Liver (tissue), 9 donors: ENCODE measurements around the gene ZNF488. TPM values are rescaled to one million over a fixed set of nuclear protein-coding genes. Genes with fewer than 3 reads are reported as not detected.

Experiments
- DNase-seq: peaks from one replicate; pipeline ENCODE4 v3.0.0-alpha.2; 2017; ENCODE audit warnings: low spot score
- H3K27ac ChIP-seq, 2 donors: one replicate each; pipeline ENCODE4 v1.7.0; 2013; ENCODE audit warnings: inconsistent platforms in 2 of 2, low read length in 2 of 2, control low read depth in 1 of 2, low read depth in 1 of 2, mild to moderate bottlenecking in 1 of 2
- H3K27me3 ChIP-seq, 4 donors: one replicate each; pipeline versions ENCODE4 v1.6.1 to v1.7.0; 2013; ENCODE audit warnings: low read length in 3 of 4, inconsistent platforms in 1 of 4, mild to moderate bottlenecking in 1 of 4, moderate library complexity in 1 of 4; ENCODE audit not compliant: control insufficient read depth in 4 of 4, insufficient read depth in 4 of 4
- H3K36me3 ChIP-seq, 4 donors: one replicate each; pipeline versions ENCODE4 v1.6.1 to v1.7.0; 2013; ENCODE audit warnings: low read length in 3 of 4, mild to moderate bottlenecking in 3 of 4, low read depth in 1 of 4, moderate library complexity in 1 of 4; ENCODE audit not compliant: control insufficient read depth in 4 of 4, insufficient read depth in 3 of 4
- H3K4me1 ChIP-seq, 4 donors: one replicate each; pipeline versions ENCODE4 v1.6.1 to v1.7.0; 2013; ENCODE audit warnings: low read length in 3 of 4, mild to moderate bottlenecking in 3 of 4, moderate library complexity in 1 of 4; ENCODE audit not compliant: control insufficient read depth in 4 of 4, insufficient read depth in 4 of 4
- H3K4me3 ChIP-seq, 3 donors: one replicate each; pipeline versions ENCODE4 v1.6.1 to v1.7.0; 2013; ENCODE audit warnings: low read length in 3 of 3, control low read depth in 1 of 3, low read depth in 1 of 3, mild to moderate bottlenecking in 1 of 3
- H3K9ac ChIP-seq, 2 donors: one replicate each; pipeline ENCODE4 v1.7.0; 2013; ENCODE audit warnings: low read length in 2 of 2, mild to moderate bottlenecking in 2 of 2, moderate library complexity in 2 of 2, control low read depth in 1 of 2, low read depth in 1 of 2
- H3K9me3 ChIP-seq, 4 donors: one replicate each; pipeline versions ENCODE4 v1.6.1 to v1.7.0; 2013; ENCODE audit warnings: low read length in 3 of 4; ENCODE audit not compliant: control insufficient read depth in 4 of 4
- EGR1 ChIP-seq, 2 donors: IDR thresholded peaks; 2 replicates each; pipeline ENCODE4 v1.6.1; 2016 to 2018; ENCODE audit warnings: antibody characterized with exemption in 2 of 2, low read depth in 2 of 2
- FOXA1 ChIP-seq: IDR thresholded peaks from 2 replicates; pipeline ENCODE4 v1.6.1; 2016; ENCODE audit warnings: antibody characterized with exemption
- GABPA ChIP-seq, 2 donors: IDR thresholded peaks in 1 of 2; conservative IDR thresholded peaks in 1 of 2; 2 replicates each; pipeline ENCODE4 v1.6.1; 2016; ENCODE audit warnings: antibody characterized with exemption in 2 of 2, mild to moderate bottlenecking in 1 of 2, moderate library complexity in 1 of 2
- HNF4A ChIP-seq, 2 donors: conservative IDR thresholded peaks; 2 replicates each; pipeline ENCODE4 v1.6.1; 2016; ENCODE audit warnings: antibody characterized with exemption in 2 of 2, mild to moderate bottlenecking in 2 of 2
- HNF4G ChIP-seq: IDR thresholded peaks from 2 replicates; pipeline ENCODE4 v1.6.1; 2016; ENCODE audit warnings: antibody characterized with exemption
- JUND ChIP-seq, 2 donors: IDR thresholded peaks; 2 replicates each; pipeline ENCODE4 v1.6.1; 2016; ENCODE audit warnings: antibody characterized with exemption in 2 of 2
- NR2F2 ChIP-seq: IDR thresholded peaks from 2 replicates; pipeline ENCODE4 v1.6.1; 2016; ENCODE audit warnings: antibody characterized with exemption
- RAD21 ChIP-seq, 2 donors: IDR thresholded peaks; 2 replicates each; pipeline ENCODE4 v1.6.1; 2016; ENCODE audit warnings: antibody characterized with exemption in 2 of 2, mild to moderate bottlenecking in 2 of 2
- RXRA ChIP-seq, 2 donors: IDR thresholded peaks; 2 replicates each; pipeline ENCODE4 v1.6.1; 2017 to 2018; ENCODE audit warnings: antibody characterized with exemption in 2 of 2, mild to moderate bottlenecking in 1 of 2
- TAF1 ChIP-seq: conservative IDR thresholded peaks from 2 replicates; pipeline ENCODE4 v1.6.1; 2016; ENCODE audit warnings: antibody characterized with exemption, mild to moderate bottlenecking
- WGBS: extraction: QIAGEN DNeasy Blood & Tissue Kit; methylation state at CpG from one replicate; pipeline ENCODE4 v1.1.7; 2013; 5-methylcytosine and 5-hydroxymethylcytosine counted together
- polyA plus RNA-seq, 2 donors: library from polyadenylated mRNA; stranded (reverse) in 1 of 2; unstranded in 1 of 2; fragments of 200-250 nt in 1 of 2; fragments of >200 nt in 1 of 2; fragmentation: Nextera tagmentation in 1 of 2; extraction: Ambion mirVana in 1 of 2; gene quantifications; one replicate each; pipeline versions ENCODE4 v1.2.1 to v1.2.3, GENCODE V29; 2013 to 2015
- total RNA-seq, 2 donors: library from RNA; depleted of rRNA; stranded (reverse); fragments of >200 nt; gene quantifications; one replicate each; pipeline ENCODE4 v1.2.3, GENCODE V29; 2014
- TF ChIP-seq, protein P1 (sequence below): IDR thresholded peaks from 2 replicates; pipeline ENCODE4 v1.6.1; 2016; ENCODE audit warnings: antibody characterized with exemption
- TF ChIP-seq, protein P2 (sequence below): fragments of 150-350 bp; IDR thresholded peaks from 2 replicates; pipeline ENCODE4 v1.5.1; 2017; ENCODE audit warnings: improper control_type of control experiment, low read depth, low read length; ENCODE audit not compliant: missing input control
- TF ChIP-seq, protein P3 (sequence below): IDR thresholded peaks from 2 replicates; pipeline ENCODE4 v1.6.1; 2016; ENCODE audit warnings: antibody characterized with exemption
- TF ChIP-seq, protein P4 (sequence below): IDR thresholded peaks from 2 replicates; pipeline ENCODE4 v1.6.1; 2016; ENCODE audit warnings: antibody characterized with exemption
- TF ChIP-seq, protein P5 (sequence below): IDR thresholded peaks from 2 replicates; pipeline ENCODE4 v1.6.1; 2016; ENCODE audit warnings: antibody characterized with exemption, mild to moderate bottlenecking
- donor health status: healthy.
- donor health status: healthy.
- donor health status: healthy.
- donor health status: healthy.
- donor health status: healthy.

Gene ZNF488
- total and polyA plus RNA-seq, 4 donors: 0.02 to 0.09 TPM; not detected in 2

DNA sequence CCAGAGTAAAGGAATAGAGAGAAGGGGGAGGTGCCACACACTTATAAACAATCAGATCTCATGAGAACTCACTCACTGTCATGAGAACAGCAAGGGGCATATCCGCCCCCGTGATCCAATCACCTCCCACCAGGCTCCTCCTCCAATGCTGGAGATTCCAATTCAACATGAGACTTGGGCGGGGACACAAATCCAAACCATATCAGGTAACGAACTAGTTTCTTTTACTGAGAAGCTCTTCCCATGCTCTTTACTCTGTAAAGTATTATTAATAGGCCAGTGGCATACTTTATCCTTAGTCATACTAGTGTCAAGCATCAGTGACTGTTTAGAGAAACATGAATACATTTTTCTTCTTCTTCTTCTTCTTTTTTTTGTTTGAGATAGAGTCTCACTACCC, 39.4 kb upstream of the ZNF488 start:
- no peak overlapping the region for H3K27ac ChIP-seq
- TF ChIP-seq, protein P1, sequence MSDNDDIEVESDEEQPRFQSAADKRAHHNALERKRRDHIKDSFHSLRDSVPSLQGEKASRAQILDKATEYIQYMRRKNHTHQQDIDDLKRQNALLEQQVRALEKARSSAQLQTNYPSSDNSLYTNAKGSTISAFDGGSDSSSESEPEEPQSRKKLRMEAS: no peak
- TF ChIP-seq FOXA1 (no peak), RXRA (IDR thresholded peaks at IDR 0.05) (no peak), TAF1 (no peak), GABPA (IDR thresholded peaks at IDR 0.05 in 1 of 2, conservative IDR thresholded peaks at IDR 0.05 in 1 of 2) (no peak), HNF4A (conservative IDR thresholded peaks at IDR 0.05) (no peak)
- TF ChIP-seq, protein P2, sequence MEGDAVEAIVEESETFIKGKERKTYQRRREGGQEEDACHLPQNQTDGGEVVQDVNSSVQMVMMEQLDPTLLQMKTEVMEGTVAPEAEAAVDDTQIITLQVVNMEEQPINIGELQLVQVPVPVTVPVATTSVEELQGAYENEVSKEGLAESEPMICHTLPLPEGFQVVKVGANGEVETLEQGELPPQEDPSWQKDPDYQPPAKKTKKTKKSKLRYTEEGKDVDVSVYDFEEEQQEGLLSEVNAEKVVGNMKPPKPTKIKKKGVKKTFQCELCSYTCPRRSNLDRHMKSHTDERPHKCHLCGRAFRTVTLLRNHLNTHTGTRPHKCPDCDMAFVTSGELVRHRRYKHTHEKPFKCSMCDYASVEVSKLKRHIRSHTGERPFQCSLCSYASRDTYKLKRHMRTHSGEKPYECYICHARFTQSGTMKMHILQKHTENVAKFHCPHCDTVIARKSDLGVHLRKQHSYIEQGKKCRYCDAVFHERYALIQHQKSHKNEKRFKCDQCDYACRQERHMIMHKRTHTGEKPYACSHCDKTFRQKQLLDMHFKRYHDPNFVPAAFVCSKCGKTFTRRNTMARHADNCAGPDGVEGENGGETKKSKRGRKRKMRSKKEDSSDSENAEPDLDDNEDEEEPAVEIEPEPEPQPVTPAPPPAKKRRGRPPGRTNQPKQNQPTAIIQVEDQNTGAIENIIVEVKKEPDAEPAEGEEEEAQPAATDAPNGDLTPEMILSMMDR: no peak
- TF ChIP-seq, protein P3, sequence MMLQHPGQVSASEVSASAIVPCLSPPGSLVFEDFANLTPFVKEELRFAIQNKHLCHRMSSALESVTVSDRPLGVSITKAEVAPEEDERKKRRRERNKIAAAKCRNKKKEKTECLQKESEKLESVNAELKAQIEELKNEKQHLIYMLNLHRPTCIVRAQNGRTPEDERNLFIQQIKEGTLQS: no peak
- TF ChIP-seq, protein P4, sequence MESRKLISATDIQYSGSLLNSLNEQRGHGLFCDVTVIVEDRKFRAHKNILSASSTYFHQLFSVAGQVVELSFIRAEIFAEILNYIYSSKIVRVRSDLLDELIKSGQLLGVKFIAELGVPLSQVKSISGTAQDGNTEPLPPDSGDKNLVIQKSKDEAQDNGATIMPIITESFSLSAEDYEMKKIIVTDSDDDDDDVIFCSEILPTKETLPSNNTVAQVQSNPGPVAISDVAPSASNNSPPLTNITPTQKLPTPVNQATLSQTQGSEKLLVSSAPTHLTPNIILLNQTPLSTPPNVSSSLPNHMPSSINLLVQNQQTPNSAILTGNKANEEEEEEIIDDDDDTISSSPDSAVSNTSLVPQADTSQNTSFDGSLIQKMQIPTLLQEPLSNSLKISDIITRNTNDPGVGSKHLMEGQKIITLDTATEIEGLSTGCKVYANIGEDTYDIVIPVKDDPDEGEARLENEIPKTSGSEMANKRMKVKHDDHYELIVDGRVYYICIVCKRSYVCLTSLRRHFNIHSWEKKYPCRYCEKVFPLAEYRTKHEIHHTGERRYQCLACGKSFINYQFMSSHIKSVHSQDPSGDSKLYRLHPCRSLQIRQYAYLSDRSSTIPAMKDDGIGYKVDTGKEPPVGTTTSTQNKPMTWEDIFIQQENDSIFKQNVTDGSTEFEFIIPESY: no peak
- H3K9me3 ChIP-seq: no peaks in the 10 kb centered on the region
- no peaks in the 10 kb centered on the region for H3K27me3 ChIP-seq
- H3K4me1 ChIP-seq: no peaks in the 10 kb centered on the region
- H3K36me3 ChIP-seq: no peaks in the 10 kb centered on the region
- DNase-seq: no peak
- H3K4me3 ChIP-seq: no peak overlapping the region
- 83% methylated on average over 4 of the region's 4 CpGs for WGBS
- H3K9ac ChIP-seq: no peak overlapping the region

DNA sequence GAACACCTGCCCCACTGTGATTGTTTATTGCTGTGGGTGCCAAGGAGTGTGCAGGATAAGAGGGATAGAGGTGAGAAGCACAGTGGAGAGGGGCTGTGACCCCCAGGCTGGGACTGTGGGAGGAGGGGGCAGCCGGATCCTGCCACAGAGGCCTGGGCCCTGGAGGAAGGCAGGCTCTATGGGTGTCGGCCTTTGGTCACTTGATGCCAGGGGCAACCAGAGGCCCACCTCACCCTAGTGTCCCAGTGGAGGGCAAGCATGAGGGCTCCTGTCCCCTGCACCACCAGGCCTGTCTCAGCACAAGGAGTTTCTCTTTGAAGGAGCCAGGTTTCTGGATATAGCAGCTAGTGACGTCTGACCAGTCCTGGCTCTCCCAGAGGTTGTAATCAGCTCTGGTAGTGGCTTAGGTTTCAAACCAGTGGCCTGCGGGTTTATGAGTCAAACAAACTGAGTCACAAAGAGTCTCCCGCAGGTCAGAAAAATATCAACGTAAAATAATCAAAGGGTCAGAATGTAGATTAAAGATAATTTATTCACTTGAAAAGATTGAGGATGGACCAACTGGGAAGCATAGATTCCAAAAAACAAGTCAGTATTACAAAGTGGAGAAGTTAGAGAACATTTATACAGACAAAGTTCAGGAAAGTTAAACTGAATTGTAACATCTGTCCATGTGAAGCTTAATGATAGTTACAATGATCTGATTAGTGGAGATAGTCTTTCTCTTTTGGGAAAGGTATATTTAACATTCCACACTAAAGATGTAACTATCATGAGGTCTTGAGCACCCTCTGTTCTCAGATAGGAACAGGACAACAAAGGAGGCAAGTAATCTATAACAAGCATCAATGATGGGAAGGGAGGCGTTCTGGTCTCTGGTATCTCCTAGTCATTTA, 37.2 kb upstream of the ZNF488 start:
- TF ChIP-seq EGR1 (IDR thresholded peaks at IDR 0.05; ENCODE audit: low read depth in 2 of 2) (no peak), RXRA (IDR thresholded peaks at IDR 0.05) (no peak), TAF1 (no peak), GABPA (IDR thresholded peaks at IDR 0.05 in 1 of 2, conservative IDR thresholded peaks at IDR 0.05 in 1 of 2) (no peak), HNF4G (no peak), NR2F2 (no peak), JUND (IDR thresholded peaks at IDR 0.05) (no peak), RAD21 (IDR thresholded peaks at IDR 0.05) (no peak)
- TF ChIP-seq, protein P1: no peak
- TF ChIP-seq, protein P5, sequence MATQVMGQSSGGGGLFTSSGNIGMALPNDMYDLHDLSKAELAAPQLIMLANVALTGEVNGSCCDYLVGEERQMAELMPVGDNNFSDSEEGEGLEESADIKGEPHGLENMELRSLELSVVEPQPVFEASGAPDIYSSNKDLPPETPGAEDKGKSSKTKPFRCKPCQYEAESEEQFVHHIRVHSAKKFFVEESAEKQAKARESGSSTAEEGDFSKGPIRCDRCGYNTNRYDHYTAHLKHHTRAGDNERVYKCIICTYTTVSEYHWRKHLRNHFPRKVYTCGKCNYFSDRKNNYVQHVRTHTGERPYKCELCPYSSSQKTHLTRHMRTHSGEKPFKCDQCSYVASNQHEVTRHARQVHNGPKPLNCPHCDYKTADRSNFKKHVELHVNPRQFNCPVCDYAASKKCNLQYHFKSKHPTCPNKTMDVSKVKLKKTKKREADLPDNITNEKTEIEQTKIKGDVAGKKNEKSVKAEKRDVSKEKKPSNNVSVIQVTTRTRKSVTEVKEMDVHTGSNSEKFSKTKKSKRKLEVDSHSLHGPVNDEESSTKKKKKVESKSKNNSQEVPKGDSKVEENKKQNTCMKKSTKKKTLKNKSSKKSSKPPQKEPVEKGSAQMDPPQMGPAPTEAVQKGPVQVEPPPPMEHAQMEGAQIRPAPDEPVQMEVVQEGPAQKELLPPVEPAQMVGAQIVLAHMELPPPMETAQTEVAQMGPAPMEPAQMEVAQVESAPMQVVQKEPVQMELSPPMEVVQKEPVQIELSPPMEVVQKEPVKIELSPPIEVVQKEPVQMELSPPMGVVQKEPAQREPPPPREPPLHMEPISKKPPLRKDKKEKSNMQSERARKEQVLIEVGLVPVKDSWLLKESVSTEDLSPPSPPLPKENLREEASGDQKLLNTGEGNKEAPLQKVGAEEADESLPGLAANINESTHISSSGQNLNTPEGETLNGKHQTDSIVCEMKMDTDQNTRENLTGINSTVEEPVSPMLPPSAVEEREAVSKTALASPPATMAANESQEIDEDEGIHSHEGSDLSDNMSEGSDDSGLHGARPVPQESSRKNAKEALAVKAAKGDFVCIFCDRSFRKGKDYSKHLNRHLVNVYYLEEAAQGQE: no peak
- Histone ChIP-seq H3K36me3 (no peaks in the 10 kb centered on the region), H3K9me3 (no peaks in the 10 kb centered on the region), H3K27ac (no peak overlapping the region), H3K9ac (no peak overlapping the region), H3K4me1 (no peaks in the 10 kb centered on the region), H3K27me3 (no peaks in the 10 kb centered on the region), H3K4me3 (no peak overlapping the region)
- DNase-seq: no peak
- WGBS: 92% methylated on average over 7 of the region's 7 CpGs
